ENCODE data around the gene SETD3. TPM values are rescaled to one million over a fixed set of nuclear protein-coding genes. Genes with fewer than 3 reads are reported as not detected.

SETD3 gene
- total RNA-seq, 2 donors from 2014 or later = 57.8 to 68.1 TPM

DNA sequence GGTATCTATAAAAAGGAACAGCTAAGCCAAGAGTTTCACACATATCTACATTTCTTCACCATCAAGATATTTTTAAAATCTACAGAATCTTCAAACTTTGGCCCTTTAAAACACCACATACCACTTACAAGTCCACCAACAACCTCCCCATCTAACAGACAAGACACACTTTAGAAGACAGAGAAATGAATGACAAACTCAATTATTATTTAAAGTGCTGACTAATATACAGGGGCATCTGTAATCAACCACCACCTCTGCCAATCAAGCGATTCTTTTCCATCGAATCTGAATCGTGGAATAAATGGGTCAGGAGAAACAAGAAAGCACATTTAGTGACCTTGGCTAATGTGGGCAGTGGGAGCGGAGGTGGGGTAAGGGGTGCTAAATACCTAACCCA, 7.7 kb downstream of the SETD3 start:
- Mint-ChIP-seq H3K4me3 (no peak overlapping the region), H3K27ac (no peak overlapping the region), H3K9me3 (no peaks in the 10 kb centered on the region), H3K27me3 (ENCODE audit: insufficient read depth) (no peaks in the 10 kb centered on the region), H3K4me1 (peaks cover 18% of the 10 kb centered on the region), H3K36me3 (ENCODE audit: low read depth) (no peaks in the 10 kb centered on the region)
- TF ChIP-seq CTCF (conservative IDR thresholded peaks at IDR 0.05) = no peak
- H3K9me3 ChIP-seq (ENCODE audit: control insufficient read depth, low read length) = no peaks in the 10 kb centered on the region
- H3K36me3 ChIP-seq (ENCODE audit: control insufficient read depth, insufficient read depth, low read length) = no peaks in the 10 kb centered on the region
- H3K4me3 ChIP-seq (ENCODE audit: low read length) = no peak overlapping the region
- H3K27ac ChIP-seq (ENCODE audit: low read depth, low read length) = no peak overlapping the region
- 89% methylated on average over 3 of the region's 4 CpGs; no CpG with 5 or more reads in 1 of the 2 experiments for WGBS, 2 experiments (ENCODE audit: insufficient coverage in 1 of 2, insufficient read length in 1 of 2)
- no peak for DNase-seq
- peaks cover 4% of the 10 kb centered on the region for H3K4me1 ChIP-seq (ENCODE audit: control insufficient read depth, insufficient read depth, low read length)
- no peak overlapping the region for H3K9ac ChIP-seq (ENCODE audit: extremely low read depth, low read length, poor library complexity, severe bottlenecking)
- H3K27me3 ChIP-seq (ENCODE audit: control insufficient read depth, insufficient read depth, low read length, poor library complexity, severe bottlenecking) = no peaks in the 10 kb centered on the region

DNA sequence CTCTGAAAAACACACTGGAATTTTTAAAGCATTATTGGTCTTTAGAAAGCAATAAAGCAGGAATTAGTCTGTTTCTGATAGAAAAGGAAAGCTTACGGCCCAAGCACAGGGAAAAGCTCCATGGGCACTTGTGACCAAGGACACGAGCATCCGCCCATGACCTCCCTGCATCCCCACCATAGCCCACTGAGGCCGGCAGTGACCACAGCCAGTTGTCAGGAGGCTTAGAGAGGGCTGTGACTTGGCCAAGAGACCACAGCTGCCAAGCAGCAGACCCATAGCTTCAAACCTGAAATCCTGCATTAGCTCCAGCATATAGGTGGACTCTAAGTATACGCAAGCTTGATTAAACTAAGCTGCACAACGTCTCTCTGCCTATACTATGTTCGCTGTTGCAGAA, 8.9 kb downstream of the SETD3 start:
- Histone ChIP-seq H3K27me3 (ENCODE audit: control insufficient read depth, insufficient read depth, low read length, poor library complexity, severe bottlenecking) (no peaks in the 10 kb centered on the region), H3K4me3 (ENCODE audit: low read length) (no peak overlapping the region), H3K9me3 (ENCODE audit: control insufficient read depth, low read length) (no peaks in the 10 kb centered on the region), H3K4me1 (ENCODE audit: control insufficient read depth, insufficient read depth, low read length) (peaks cover 4% of the 10 kb centered on the region), H3K27ac (ENCODE audit: low read depth, low read length) (no peak overlapping the region), H3K9ac (ENCODE audit: extremely low read depth, low read length, poor library complexity, severe bottlenecking) (no peak overlapping the region), H3K36me3 (ENCODE audit: control insufficient read depth, insufficient read depth, low read length) (no peaks in the 10 kb centered on the region)
- H3K4me3 Mint-ChIP-seq = no peak overlapping the region
- no peak for TF ChIP-seq CTCF (conservative IDR thresholded peaks at IDR 0.05)
- H3K4me1 Mint-ChIP-seq = peaks cover 22% of the 10 kb centered on the region
- WGBS, 2 experiments (ENCODE audit: insufficient coverage in 1 of 2, insufficient read length in 1 of 2) = 94 to 95% methylated on average over 4 to 7 of the region's 7 CpGs
- H3K27me3 Mint-ChIP-seq (ENCODE audit: insufficient read depth) = no peaks in the 10 kb centered on the region
- H3K36me3 Mint-ChIP-seq (ENCODE audit: low read depth) = no peaks in the 10 kb centered on the region
- no peak for DNase-seq
- H3K9me3 Mint-ChIP-seq = no peaks in the 10 kb centered on the region
- no peak overlapping the region for H3K27ac Mint-ChIP-seq

DNA sequence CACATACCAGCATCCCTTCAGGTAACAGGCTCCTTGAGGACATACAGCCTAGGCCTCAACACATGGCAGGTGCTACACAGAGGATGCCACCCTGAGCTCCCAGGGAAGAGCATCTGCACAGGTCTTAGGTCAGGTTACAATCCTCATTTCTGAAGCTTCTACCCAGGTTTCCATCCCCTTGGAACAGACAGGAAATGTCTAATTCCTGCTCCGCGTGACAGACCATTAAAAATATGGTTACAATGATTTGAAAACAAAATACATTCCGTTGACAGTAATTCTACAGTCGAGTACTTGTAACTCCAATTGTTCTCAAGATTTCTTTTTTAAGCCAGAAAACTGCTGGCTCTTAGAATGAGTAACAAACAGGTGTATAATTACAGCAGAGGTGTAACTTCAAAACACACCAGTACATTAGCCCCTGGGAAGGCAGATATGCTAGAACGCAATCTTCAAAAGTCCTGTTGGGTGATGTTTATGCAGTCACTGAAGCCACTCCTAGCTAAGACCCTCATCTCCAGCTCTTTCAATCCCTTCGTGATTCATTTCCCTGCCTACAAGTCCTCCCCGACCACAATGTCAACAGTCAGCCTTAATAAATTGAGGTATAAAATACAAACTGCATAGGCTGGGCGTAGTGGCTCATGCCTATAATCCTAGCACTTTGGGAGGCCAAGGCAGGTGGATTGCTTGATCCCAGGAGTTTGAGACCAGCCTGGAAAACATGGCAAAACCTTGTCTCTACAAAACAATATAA, 11.6 kb downstream of the SETD3 start:
- Histone ChIP-seq H3K9ac (ENCODE audit: extremely low read depth, low read length, poor library complexity, severe bottlenecking) (no peak overlapping the region), H3K27ac (ENCODE audit: low read depth, low read length) (no peak overlapping the region), H3K9me3 (ENCODE audit: control insufficient read depth, low read length) (no peaks in the 10 kb centered on the region), H3K36me3 (ENCODE audit: control insufficient read depth, insufficient read depth, low read length) (peaks cover 4% of the 10 kb centered on the region), H3K4me1 (ENCODE audit: control insufficient read depth, insufficient read depth, low read length) (no peaks in the 10 kb centered on the region), H3K27me3 (ENCODE audit: control insufficient read depth, insufficient read depth, low read length, poor library complexity, severe bottlenecking) (no peaks in the 10 kb centered on the region), H3K4me3 (ENCODE audit: low read length) (no peak overlapping the region)
- 95 to 98% methylated on average over 6 to 8 of the region's 8 CpGs for WGBS, 2 experiments (ENCODE audit: insufficient coverage in 1 of 2, insufficient read length in 1 of 2)
- Mint-ChIP-seq H3K27ac (no peak overlapping the region), H3K9me3 (no peaks in the 10 kb centered on the region), H3K4me3 (no peak overlapping the region), H3K4me1 (peaks cover 17% of the 10 kb centered on the region), H3K36me3 (ENCODE audit: low read depth) (peaks cover 10% of the 10 kb centered on the region), H3K27me3 (ENCODE audit: insufficient read depth) (no peaks in the 10 kb centered on the region)
- no peak for TF ChIP-seq CTCF (conservative IDR thresholded peaks at IDR 0.05)
- no peak for DNase-seq
